HepG2 (cell line): Measurements from ENCODE around the gene C16orf54. TPM values are rescaled to one million over a fixed set of nuclear protein-coding genes. Genes with fewer than 3 reads are reported as not detected.

Experiments
- AKAP8 ChIP-seq: sonication (generic); formaldehyde crosslinking; IDR thresholded peaks from 2 replicates; pipeline ENCODE4 v1.5.1; 2020; ENCODE audit warnings: mild to moderate bottlenecking, missing genetic modification reagents
- CCDC6 ChIP-seq: sonication (generic); formaldehyde crosslinking; IDR thresholded peaks from 2 replicates; pipeline ENCODE4 v1.8.1; 2022; ENCODE audit warnings: mild to moderate bottlenecking, missing genetic modification reagents, moderate library complexity
- JUNB ChIP-seq: sonication (generic); formaldehyde crosslinking; IDR thresholded peaks from 2 replicates; pipeline ENCODE4 v1.8.0; 2022; ENCODE audit warnings: missing genetic modification reagents, mild to moderate bottlenecking, borderline replicate concordance
- NR2C2 ChIP-seq: sonication (generic); formaldehyde crosslinking; IDR thresholded peaks from 2 replicates; pipeline ENCODE4 v1.4.0; 2020; ENCODE audit warnings: missing genetic modification reagents, mild to moderate bottlenecking, moderate library complexity, borderline replicate concordance
- PAX8 ChIP-seq: sonication (generic); formaldehyde crosslinking; IDR thresholded peaks from 2 replicates; pipeline ENCODE4 v1.8.0; 2022; ENCODE audit warnings: mild to moderate bottlenecking, missing genetic modification reagents, borderline replicate concordance
- SAP130 ChIP-seq: IDR thresholded peaks from 2 replicates; pipeline ENCODE4 v1.6.1; 2016; ENCODE audit warnings: low read depth
- SMAD3 ChIP-seq: sonication (generic); formaldehyde crosslinking; IDR thresholded peaks from 2 replicates; pipeline ENCODE4 v1.4.0; 2020; ENCODE audit warnings: missing genetic modification reagents
- SRSF9 ChIP-seq: fragments of 200-400 bp; formaldehyde crosslinking; IDR thresholded peaks from 2 replicates; pipeline ENCODE4 v1.6.1; 2018; ENCODE audit warnings: borderline replicate concordance, mild to moderate bottlenecking, low read depth, low read length; ENCODE audit not compliant: insufficient read depth, poor library complexity, severe bottlenecking
- THYN1 ChIP-seq: sonication (generic); formaldehyde crosslinking; IDR thresholded peaks from 2 replicates; pipeline ENCODE4 v1.8.1; 2023; ENCODE audit warnings: low read depth, mild to moderate bottlenecking, moderate library complexity, missing genetic modification reagents, borderline replicate concordance
- XRCC5 ChIP-seq: fragments of 200-400 bp; formaldehyde crosslinking; optimal IDR thresholded peaks from 2 replicates; pipeline ENCODE3; 2017; ENCODE audit warnings: mild to moderate bottlenecking, low read length
- ZNF557 ChIP-seq: sonication (generic); formaldehyde crosslinking; IDR thresholded peaks from 2 replicates; pipeline ENCODE4 v1.4.0; 2020; ENCODE audit warnings: missing genetic modification reagents
- ZNF589 ChIP-seq: sonication (generic); formaldehyde crosslinking; conservative IDR thresholded peaks from 2 replicates; pipeline ENCODE4 v1.8.0; 2022; ENCODE audit warnings: mild to moderate bottlenecking, moderate library complexity, missing genetic modification reagents
- ZNF644 ChIP-seq: IDR thresholded peaks from 2 replicates; pipeline ENCODE4 v1.6.1; 2016; ENCODE audit warnings: low read depth
- polyA plus RNA-seq, 8 experiments: library from polyadenylated mRNA; depleted of rRNA in 3 of 8; stranded (reverse) in 7 of 8; unstranded in 1 of 8; fragments of >200 nt; fragmentation: Illumina TruSeq in 4 of 8; extraction: Trizol in 4 of 8; gene quantifications; 2 replicates each; pipeline versions ENCODE4 v1.2.1 to v1.2.3, GENCODE V29; 2011 to 2016; ENCODE audit warnings: low read depth in 4 of 8, missing spikeins in 1 of 8, mixed read lengths in 1 of 8; ENCODE audit not compliant: insufficient read depth in 1 of 8
- total RNA-seq, 5 experiments: library from RNA; depleted of rRNA; stranded (reverse); fragments of >200 nt; fragmentation: Illumina TruSeq; extraction: Trizol; gene quantifications; 2 replicates each; pipeline ENCODE4 v1.2.3, GENCODE V29; 2016; ENCODE audit warnings: low read depth in 1 of 5
- TF ChIP-seq, protein P1 (sequence below): sonication (generic); formaldehyde crosslinking; IDR thresholded peaks from 2 replicates; pipeline ENCODE4 v1.5.1; 2020; ENCODE audit warnings: mild to moderate bottlenecking, missing genetic modification reagents, moderate library complexity
- TF ChIP-seq, protein P2 (sequence below): sonication (generic); formaldehyde crosslinking; IDR thresholded peaks from 2 replicates; pipeline ENCODE4 v1.4.0; 2020; ENCODE audit warnings: mild to moderate bottlenecking, missing genetic modification reagents
- TF ChIP-seq, protein P3 (sequence below): sonication (generic); formaldehyde crosslinking; IDR thresholded peaks from 2 replicates; pipeline ENCODE4 v1.5.0; 2020; ENCODE audit warnings: missing genetic modification reagents
- TF ChIP-seq, protein P4 (sequence below): sonication (generic); formaldehyde crosslinking; IDR thresholded peaks from 2 replicates; pipeline ENCODE4 v1.8.0; 2022; ENCODE audit warnings: mild to moderate bottlenecking, missing genetic modification reagents
- TF ChIP-seq, protein P5 (sequence below): sonication (generic); formaldehyde crosslinking; IDR thresholded peaks from 2 replicates; pipeline ENCODE4 v1.8.1; 2023; ENCODE audit warnings: mild to moderate bottlenecking, moderate library complexity, missing genetic modification reagents
- TF ChIP-seq, protein P6 (sequence below): sonication (generic); formaldehyde crosslinking; IDR thresholded peaks from 2 replicates; pipeline ENCODE4 v1.4.0; 2020; ENCODE audit warnings: mild to moderate bottlenecking, low read depth, missing genetic modification reagents
- TF ChIP-seq, protein P7 (sequence below): sonication (generic); formaldehyde crosslinking; IDR thresholded peaks from 2 replicates; pipeline ENCODE4 v1.8.0; 2022; ENCODE audit warnings: mild to moderate bottlenecking, missing genetic modification reagents, borderline replicate concordance

C16orf54 gene
- total and polyA plus RNA-seq, 2 of the 13 experiments (the other 11 are each of a cell fraction or from before 2014, with no cell fraction given): not detected

DNA sequence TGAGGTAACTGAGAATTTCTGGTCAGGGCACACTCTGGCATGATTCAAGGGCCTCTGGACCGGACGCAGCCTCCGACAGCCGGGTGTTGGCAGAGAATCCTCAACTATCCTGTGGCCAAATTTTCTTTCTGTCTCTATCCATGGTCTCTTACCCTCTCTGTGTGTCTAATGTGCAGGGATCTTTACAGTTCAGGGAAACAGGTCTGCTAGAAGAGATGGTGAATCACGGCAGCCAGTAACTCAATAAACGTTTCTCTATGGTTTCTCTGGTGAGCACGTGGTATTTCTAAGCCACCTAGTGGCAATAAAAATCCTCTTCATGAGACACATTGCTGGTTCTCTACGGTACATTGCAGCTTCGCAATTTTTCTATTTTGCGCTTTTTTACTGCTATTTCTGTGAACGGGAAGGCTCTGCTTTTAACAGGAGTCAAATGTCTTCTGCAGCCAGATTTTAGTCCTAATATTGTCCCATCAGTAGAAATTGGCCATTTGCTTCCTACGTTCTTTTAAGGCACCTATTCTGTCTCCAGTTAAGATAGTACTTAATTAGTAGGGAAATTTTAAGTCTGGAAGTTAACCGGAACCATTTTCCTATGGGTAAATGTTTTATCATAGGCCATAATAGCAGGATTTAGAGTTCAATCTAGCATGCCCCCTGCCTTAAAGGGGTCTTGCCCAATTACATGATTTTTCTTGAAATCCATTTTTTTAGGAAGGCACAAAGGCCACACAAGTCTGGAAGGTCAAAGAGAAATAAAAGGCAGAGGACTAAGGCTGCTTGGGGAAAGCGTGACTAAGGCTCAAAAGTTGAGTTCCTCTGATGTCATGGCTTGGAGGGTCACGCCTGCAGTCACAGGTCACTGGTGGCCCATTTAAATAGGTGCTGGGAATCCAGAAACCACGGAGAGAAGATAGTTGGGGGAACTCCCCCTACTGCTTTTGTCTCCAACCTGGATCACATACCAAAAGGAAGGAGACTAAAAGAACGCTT, 35.3 kb downstream of the C16orf54 start (continued):
- TF ChIP-seq AKAP8 (CRISPR knock-in tag): no peak
- TF ChIP-seq, protein P1, sequence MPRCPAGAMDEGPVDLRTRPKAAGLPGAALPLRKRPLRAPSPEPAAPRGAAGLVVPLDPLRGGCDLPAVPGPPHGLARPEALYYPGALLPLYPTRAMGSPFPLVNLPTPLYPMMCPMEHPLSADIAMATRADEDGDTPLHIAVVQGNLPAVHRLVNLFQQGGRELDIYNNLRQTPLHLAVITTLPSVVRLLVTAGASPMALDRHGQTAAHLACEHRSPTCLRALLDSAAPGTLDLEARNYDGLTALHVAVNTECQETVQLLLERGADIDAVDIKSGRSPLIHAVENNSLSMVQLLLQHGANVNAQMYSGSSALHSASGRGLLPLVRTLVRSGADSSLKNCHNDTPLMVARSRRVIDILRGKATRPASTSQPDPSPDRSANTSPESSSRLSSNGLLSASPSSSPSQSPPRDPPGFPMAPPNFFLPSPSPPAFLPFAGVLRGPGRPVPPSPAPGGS: no peak
- TF ChIP-seq ZNF589 (CRISPR knock-in tag): no peak
- TF ChIP-seq ZNF644 (CRISPR knock-in tag): no peak
- no peak for TF ChIP-seq NR2C2 (CRISPR knock-in tag)
- peak; percentile 18; the same call in 1 of the 2 replicates for TF ChIP-seq SMAD3 (CRISPR knock-in tag)
- TF ChIP-seq, protein P2, sequence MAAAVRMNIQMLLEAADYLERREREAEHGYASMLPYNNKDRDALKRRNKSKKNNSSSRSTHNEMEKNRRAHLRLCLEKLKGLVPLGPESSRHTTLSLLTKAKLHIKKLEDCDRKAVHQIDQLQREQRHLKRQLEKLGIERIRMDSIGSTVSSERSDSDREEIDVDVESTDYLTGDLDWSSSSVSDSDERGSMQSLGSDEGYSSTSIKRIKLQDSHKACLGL: no peak
- TF ChIP-seq, protein P3, sequence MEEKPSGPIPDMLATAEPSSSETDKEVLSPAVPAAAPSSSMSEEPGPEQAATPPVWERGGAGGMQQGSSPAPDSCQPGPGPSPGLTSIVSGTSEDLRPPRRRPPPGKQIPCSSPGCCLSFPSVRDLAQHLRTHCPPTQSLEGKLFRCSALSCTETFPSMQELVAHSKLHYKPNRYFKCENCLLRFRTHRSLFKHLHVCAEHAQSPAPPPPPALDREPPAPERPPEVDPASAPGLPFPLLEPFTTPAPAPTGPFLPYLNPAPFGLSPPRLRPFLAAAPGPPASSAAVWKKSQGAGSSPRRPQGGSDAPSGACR (CRISPR knock-in tag): no peak
- TF ChIP-seq, protein P4, sequence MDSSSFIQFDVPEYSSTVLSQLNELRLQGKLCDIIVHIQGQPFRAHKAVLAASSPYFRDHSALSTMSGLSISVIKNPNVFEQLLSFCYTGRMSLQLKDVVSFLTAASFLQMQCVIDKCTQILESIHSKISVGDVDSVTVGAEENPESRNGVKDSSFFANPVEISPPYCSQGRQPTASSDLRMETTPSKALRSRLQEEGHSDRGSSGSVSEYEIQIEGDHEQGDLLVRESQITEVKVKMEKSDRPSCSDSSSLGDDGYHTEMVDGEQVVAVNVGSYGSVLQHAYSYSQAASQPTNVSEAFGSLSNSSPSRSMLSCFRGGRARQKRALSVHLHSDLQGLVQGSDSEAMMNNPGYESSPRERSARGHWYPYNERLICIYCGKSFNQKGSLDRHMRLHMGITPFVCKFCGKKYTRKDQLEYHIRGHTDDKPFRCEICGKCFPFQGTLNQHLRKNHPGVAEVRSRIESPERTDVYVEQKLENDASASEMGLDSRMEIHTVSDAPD (CRISPR knock-in tag): 0 out of 2 replicates have a peak, but pooled peaks have one; percentile 41
- no peak for TF ChIP-seq SRSF9
- no peak for TF ChIP-seq XRCC5
- no peak for TF ChIP-seq ZNF557 (CRISPR knock-in tag)
- TF ChIP-seq, protein P5, sequence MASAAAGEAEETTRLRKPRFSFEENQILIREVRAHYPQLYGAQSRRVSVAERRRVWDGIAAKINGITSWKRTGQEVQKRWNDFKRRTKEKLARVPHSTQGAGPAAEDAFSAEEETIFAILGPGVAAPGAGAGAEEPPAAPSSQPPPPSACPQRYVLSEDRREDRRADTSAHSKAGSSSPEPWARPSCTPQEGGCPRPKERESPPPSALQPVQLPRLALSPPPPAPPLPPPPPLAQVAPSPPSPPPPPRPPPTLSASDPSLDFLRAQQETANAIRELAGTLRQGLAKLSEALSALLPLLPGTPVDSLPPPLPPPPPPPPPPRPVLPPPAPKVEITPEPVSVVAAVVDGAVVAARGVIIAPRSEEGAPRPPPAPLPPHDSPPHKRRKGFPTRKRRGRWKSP (CRISPR knock-in tag): no peak
- TF ChIP-seq, protein P6, sequence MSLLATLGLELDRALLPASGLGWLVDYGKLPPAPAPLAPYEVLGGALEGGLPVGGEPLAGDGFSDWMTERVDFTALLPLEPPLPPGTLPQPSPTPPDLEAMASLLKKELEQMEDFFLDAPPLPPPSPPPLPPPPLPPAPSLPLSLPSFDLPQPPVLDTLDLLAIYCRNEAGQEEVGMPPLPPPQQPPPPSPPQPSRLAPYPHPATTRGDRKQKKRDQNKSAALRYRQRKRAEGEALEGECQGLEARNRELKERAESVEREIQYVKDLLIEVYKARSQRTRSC (CRISPR knock-in tag): no peak
- no peak for TF ChIP-seq THYN1 (CRISPR knock-in tag)
- no peak for TF ChIP-seq CCDC6 (CRISPR knock-in tag)
- peak; percentile 46; the same call in 1 of the 2 replicates for TF ChIP-seq SAP130 (CRISPR knock-in tag)
- TF ChIP-seq, protein P7, sequence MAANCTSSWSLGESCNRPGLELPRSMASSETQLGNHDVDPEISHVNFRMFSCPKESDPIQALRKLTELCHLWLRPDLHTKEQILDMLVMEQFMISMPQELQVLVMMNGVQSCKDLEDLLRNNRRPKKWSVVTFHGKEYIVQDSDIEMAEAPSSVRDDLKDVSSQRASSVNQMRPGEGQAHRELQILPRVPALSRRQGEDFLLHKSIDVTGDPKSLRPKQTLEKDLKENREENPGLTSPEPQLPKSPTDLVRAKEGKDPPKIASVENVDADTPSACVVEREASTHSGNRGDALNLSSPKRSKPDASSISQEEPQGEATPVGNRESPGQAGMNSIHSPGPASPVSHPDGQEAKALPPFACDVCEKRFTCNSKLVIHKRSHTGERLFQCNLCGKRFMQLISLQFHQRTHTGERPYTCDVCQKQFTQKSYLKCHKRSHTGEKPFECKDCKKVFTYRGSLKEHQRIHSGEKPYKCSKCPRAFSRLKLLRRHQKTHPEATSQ (CRISPR knock-in tag): no peak
- TF ChIP-seq PAX8 (CRISPR knock-in tag): no peak
- no peak for TF ChIP-seq JUNB
